SIG-M5 (cell line): ENCODE data around the gene ARL5B.

Experiments
- DNase-seq: peaks from one replicate; lab custom pipeline; 2025; lab: John Stamatoyannopoulos, UW

Gene ARL5B

GRCh38 chr10:18703521-18703920 is 44.3 kb downstream of the ARL5B start:
- DNase-seq = no peak

- DNase-seq = no peak
Measured at GRCh38 chr10:18710201-18710653, 51.0 kb downstream of the ARL5B start.

- peak; percentile 11 for DNase-seq
Measured at GRCh38 chr10:18713077-18713476, 53.8 kb downstream of the ARL5B start.

GRCh38 chr10:18718991-18719390 is 59.8 kb downstream of the ARL5B start:
- DNase-seq = no peak

GRCh38 chr10:18719811-18720210 is 60.6 kb downstream of the ARL5B start:
- no peak for DNase-seq

- no peak for DNase-seq
Measured at GRCh38 chr10:18721067-18721466, 61.8 kb downstream of the ARL5B start.

- DNase-seq = no peak
Measured at GRCh38 chr10:18723801-18724200, 64.6 kb downstream of the ARL5B start.
